Heart left ventricle (tissue), 16 donors: Measurements from ENCODE around the gene IRF5. TPM values are rescaled to one million over a fixed set of nuclear protein-coding genes. Genes with fewer than 3 reads are reported as not detected.

Experiments
- ATAC-seq, 4 donors: fragments of 200-7000 bp; cut with Tn5 transposase; one replicate each; pipeline ENCODE4 v1.9.1; 2020 to 2022; ENCODE audit warnings: moderate library complexity in 4 of 4, mild to moderate bottlenecking in 3 of 4, moderate number of reproducible peaks in 1 of 4
- DNase-seq, 5 donors: peaks; one replicate each; pipeline ENCODE4 v3.0.0-alpha.2; 2020
- H3K27ac ChIP-seq, 12 donors: fragments of 200-600 bp; sonication (generic) in 4 of 12; one replicate each; pipeline versions ENCODE4 v1.5.0 to v1.8.0; 2016 to 2022; ENCODE audit warnings: mild to moderate bottlenecking in 2 of 12
- H3K27me3 ChIP-seq, 9 donors: fragments of 200-600 bp; sonication (generic) in 2 of 9; one replicate each; pipeline versions ENCODE4 v1.5.1 to v1.8.0; 2016 to 2022; ENCODE audit warnings: mild to moderate bottlenecking in 3 of 9
- H3K36me3 ChIP-seq, 9 donors: fragments of 200-600 bp; sonication (generic) in 2 of 9; one replicate each; pipeline versions ENCODE4 v1.5.0 to v1.8.0; 2018 to 2022; ENCODE audit warnings: mild to moderate bottlenecking in 2 of 9
- H3K4me1 ChIP-seq, 12 donors: fragments of 200-600 bp; sonication (generic) in 4 of 12; one replicate each; pipeline versions ENCODE4 v1.5.0 to v1.8.0; 2016 to 2022; ENCODE audit warnings: mild to moderate bottlenecking in 3 of 12
- H3K4me3 ChIP-seq, 12 donors: fragments of 200-600 bp; sonication (generic) in 4 of 12; one replicate each; pipeline versions ENCODE4 v1.5.0 to v1.8.0; 2017 to 2022; ENCODE audit warnings: mild to moderate bottlenecking in 9 of 12, moderate library complexity in 4 of 12
- H3K9me3 ChIP-seq, 12 donors: fragments of 200-600 bp; sonication (generic) in 4 of 12; one replicate each; pipeline versions ENCODE4 v1.5.0 to v1.8.0; 2016 to 2022; ENCODE audit warnings: mild to moderate bottlenecking in 1 of 12
- CTCF ChIP-seq, 12 donors: fragments of 200-600 bp; sonication (generic) in 4 of 12; IDR thresholded peaks; one replicate each; pipeline versions ENCODE4 v1.5.0 to v1.8.0; 2018 to 2022; ENCODE audit warnings: antibody characterized with exemption in 12 of 12, mild to moderate bottlenecking in 5 of 12
- POLR2A ChIP-seq, 2 donors: fragments of 450-650 bp; IDR thresholded peaks; one replicate each; pipeline ENCODE4 v1.6.1; 2017; ENCODE audit warnings: antibody characterized with exemption in 2 of 2, mild to moderate bottlenecking in 2 of 2, moderate library complexity in 2 of 2
- WGBS, 4 donors: extraction: QIAGEN DNeasy Blood & Tissue Kit in 2 of 4; methylation state at CpG; one replicate each; pipeline versions ENCODE4 v1.1.5 to v1.1.7; 2013 to 2018; 5-methylcytosine and 5-hydroxymethylcytosine counted together
- intact Hi-C, 10 donors: fragments of 100-400 bp; cut with DNase I; formaldehyde crosslinking; loops; one replicate each; pipeline versions ENCODE4 v1.11.1 to v1.14.2; 2022
- polyA plus RNA-seq, 2 donors: library from polyadenylated mRNA; stranded (reverse); fragments of 200-250 nt; gene quantifications; one replicate each; pipeline ENCODE4 v1.2.3, GENCODE V29; 2013
- total RNA-seq, 9 donors: library from RNA; depleted of rRNA in 2 of 9; stranded (reverse); fragments of >200 nt in 2 of 9; fragmentation: NEBNext Ultra II Directional in 3 of 9; extraction: Animal tissue kit (Norgen Biotek cat#: 25700) in 3 of 9; gene quantifications; one replicate each; pipeline versions ENCODE4 v1.1.0 to v1.2.4, GENCODE V29; 2016 to 2023
- donor health status: ischemic (EF 13 %, LVEDD 7.1; RV severe dilation, severe dysfunction).
- donor health status: healthy with polysubstance abuse.
- donor health status: DM: no; HTN: yes; CAD: no.
- donor health status: DM: no; HTN: no; CAD: no.
- donor health status: ischemic (EF 25% LVEDD 6.9; RV normal size, moderate dysfunction).
- donor health status: ischemic (EF 25% LVEDD 5.7; RV mildly dilated, moderate dysfunction).
- donor health status: healthy.
- donor health status: DM: yes; HTN: yes; CAD: no.
- donor health status: ischemic (EF 35%, LVEDD 5.7; RV mildly dilated, moderate dysfunction).
- donor health status: nonischemic (EF 11% LVEDD 7.7; RV severe dilation, severe dysfunction).
- donor health status: DM: yes; HTN: yes; CAD: no.
- donor health status: PGD.
- donor health status: ischemic (EF 29% LVEDD 5.4; RV normal size, mild dysfunction).
- donor health status: nonischemic (EF 23%, LVEDD 6.1; RV moderate dilation, normal function).

Gene IRF5
- total and polyA plus RNA-seq, 11 donors = 1.2 to 15.4 (median 1.8) TPM

- H3K36me3 ChIP-seq = no peaks in the 10 kb centered on the region
- WGBS, 4 donors = 92 to 94% (median 93%) methylated on average over 9 to 13 of the region's 13 CpGs
- no peak for ATAC-seq
Measured at GRCh38 chr7:128892521-128893250, 45.0 kb upstream of the IRF5 start.

GRCh38 chr7:128893251-128894100, 44.3 kb upstream of the IRF5 start:
- Histone ChIP-seq H3K27ac (no peak overlapping the region), H3K4me3 (no peak overlapping the region), H3K36me3 (no peaks in the 10 kb centered on the region), H3K9me3 (no peaks in the 10 kb centered on the region), H3K27me3 (peaks cover 0 to 21% (median 13%) of the 10 kb centered on the region in 9 donors), H3K4me1 (peaks cover 0 to 11% (median 0%) of the 10 kb centered on the region in 12 donors)
- peak in 3 of 5 donors; percentile 18 to 53 (median 22) for DNase-seq
- intact Hi-C loops = no loop called here
- 87 to 94% (median 90%) methylated on average over 10 to 23 of the region's 23 CpGs for whole genome bisulfite sequencing, 4 donors
- no peak for TF ChIP-seq CTCF (IDR thresholded peaks at IDR 0.05)
- TF ChIP-seq POLR2A (IDR thresholded peaks at IDR 0.05) = no peak
- ATAC-seq = no peak

More at GRCh38 chr7:128892521-128893250, 45.0 kb upstream of the IRF5 start:
- Histone ChIP-seq H3K27ac (no peak overlapping the region), H3K27me3 (peaks cover 0 to 21% (median 13%) of the 10 kb centered on the region in 9 donors), H3K4me1 (peaks cover 0 to 11% (median 0%) of the 10 kb centered on the region in 12 donors), H3K4me3 (no peak overlapping the region), H3K9me3 (no peaks in the 10 kb centered on the region)
- TF ChIP-seq CTCF (IDR thresholded peaks at IDR 0.05) = no peak
- no peak for TF ChIP-seq POLR2A (IDR thresholded peaks at IDR 0.05)
- peak in 3 of 5 donors; percentile 15 to 60 (median 19) for DNase-seq
- intact Hi-C loops = no loop called here

- Histone ChIP-seq H3K4me3 (no peak overlapping the region), H3K27me3 (peaks cover 0 to 21% (median 13%) of the 10 kb centered on the region in 9 donors), H3K9me3 (peaks cover 0 to 2% (median 0%) of the 10 kb centered on the region in 12 donors), H3K27ac (no peak overlapping the region), H3K36me3 (no peaks in the 10 kb centered on the region), H3K4me1 (peaks cover 0 to 11% (median 0%) of the 10 kb centered on the region in 12 donors)
- peak in 1 of 5 donors; percentile 15 for DNase-seq
- 90 to 98% (median 94%) methylated on average over 5 to 6 of the region's 6 CpGs for WGBS, 4 donors
- ATAC-seq = no peak
- intact Hi-C loops = no loop called here
- TF ChIP-seq CTCF (IDR thresholded peaks at IDR 0.05) (no peak), POLR2A (IDR thresholded peaks at IDR 0.05) (no peak)
Measured at GRCh38 chr7:128894101-128894440, 43.7 kb upstream of the IRF5 start.

GRCh38 chr7:128895320-128895719, 42.4 kb upstream of the IRF5 start:
- WGBS, 4 donors = 75 to 84% (median 82%) methylated on average over 3 of the region's 3 CpGs
- H3K27me3 ChIP-seq = peaks cover 0 to 16% (median 11%) of the 10 kb centered on the region in 9 donors
- H3K27ac ChIP-seq = no peak overlapping the region
- H3K4me1 ChIP-seq = peaks cover 0 to 11% (median 0%) of the 10 kb centered on the region in 12 donors
- no peak overlapping the region for H3K4me3 ChIP-seq
- peak in 1 of 5 donors; percentile 8 for DNase-seq
- no peaks in the 10 kb centered on the region for H3K36me3 ChIP-seq
- TF ChIP-seq POLR2A (IDR thresholded peaks at IDR 0.05) (no peak), CTCF (IDR thresholded peaks at IDR 0.05) (no peak)
- H3K9me3 ChIP-seq = peaks cover 0 to 9% (median 2%) of the 10 kb centered on the region in 12 donors
- intact Hi-C loops = no loop called here
- no peak for ATAC-seq
